ENCODE measurements around the gene BAIAP3. TPM values are rescaled to one million over a fixed set of nuclear protein-coding genes. Genes with fewer than 3 reads are reported as not detected.

BAIAP3 gene
- total and polyA plus RNA-seq, 2 donors: 0.63 to 2.7 TPM

- no peak overlapping the region for H3K27ac ChIP-seq (ENCODE audit: low read depth)
- no peaks in the 10 kb centered on the region for H3K36me3 ChIP-seq (ENCODE audit: insufficient read depth)
- no peaks in the 10 kb centered on the region for H3K4me1 ChIP-seq (ENCODE audit: insufficient read depth)
- WGBS: 11% methylated on average over 12 of the region's 12 CpGs
- no peak overlapping the region for H3K4me3 ChIP-seq (ENCODE audit: low read depth, low read length)
- DNase-seq (ENCODE audit: extremely low spot score): no peak
Measured at GRCh38 chr16:1335996-1336395, 2.6 kb downstream of the BAIAP3 start.

GRCh38 chr16:1336619-1337018 is 3.2 kb downstream of the BAIAP3 start:
- Histone ChIP-seq H3K27ac (ENCODE audit: low read depth) (no peak overlapping the region), H3K36me3 (ENCODE audit: insufficient read depth) (no peaks in the 10 kb centered on the region), H3K4me3 (ENCODE audit: low read depth, low read length) (no peak overlapping the region), H3K4me1 (ENCODE audit: insufficient read depth) (no peaks in the 10 kb centered on the region)
- 74% methylated on average over 15 of the region's 15 CpGs for WGBS
- DNase-seq (ENCODE audit: extremely low spot score): no peak

GRCh38 chr16:1337486-1337885 is 4.0 kb downstream of the BAIAP3 start:
- no peak for DNase-seq (ENCODE audit: extremely low spot score)
- H3K36me3 ChIP-seq (ENCODE audit: insufficient read depth): no peaks in the 10 kb centered on the region
- WGBS: 40% methylated on average over 9 of the region's 9 CpGs
- H3K4me1 ChIP-seq (ENCODE audit: insufficient read depth): no peaks in the 10 kb centered on the region
- no peak overlapping the region for H3K27ac ChIP-seq (ENCODE audit: low read depth)
- no peak overlapping the region for H3K4me3 ChIP-seq (ENCODE audit: low read depth, low read length)

GRCh38 chr16:1338119-1338730 is 4.8 kb downstream of the BAIAP3 start:
- H3K4me3 ChIP-seq (ENCODE audit: low read depth, low read length): no peak overlapping the region
- H3K27ac ChIP-seq (ENCODE audit: low read depth): no peak overlapping the region
- H3K36me3 ChIP-seq (ENCODE audit: insufficient read depth): no peaks in the 10 kb centered on the region
- H3K4me1 ChIP-seq (ENCODE audit: insufficient read depth): no peaks in the 10 kb centered on the region
- DNase-seq (ENCODE audit: extremely low spot score): no peak
- 56% methylated on average over 30 of the region's 30 CpGs for WGBS

- Histone ChIP-seq H3K27ac (ENCODE audit: low read depth) (no peak overlapping the region), H3K4me1 (ENCODE audit: insufficient read depth) (no peaks in the 10 kb centered on the region), H3K36me3 (ENCODE audit: insufficient read depth) (no peaks in the 10 kb centered on the region), H3K4me3 (ENCODE audit: low read depth, low read length) (no peak overlapping the region)
- no peak for DNase-seq (ENCODE audit: extremely low spot score)
- WGBS: 72% methylated on average over 31 of the region's 31 CpGs
Measured at GRCh38 chr16:1338855-1339675, 5.6 kb downstream of the BAIAP3 start.

GRCh38 chr16:1340730-1341494 is 7.5 kb downstream of the BAIAP3 start:
- no peak overlapping the region for H3K4me3 ChIP-seq (ENCODE audit: low read depth, low read length)
- H3K36me3 ChIP-seq (ENCODE audit: insufficient read depth): no peaks in the 10 kb centered on the region
- DNase-seq (ENCODE audit: extremely low spot score): no peak
- no peak overlapping the region for H3K27ac ChIP-seq (ENCODE audit: low read depth)
- whole genome bisulfite sequencing: 87% methylated on average over 36 of the region's 36 CpGs
- no peaks in the 10 kb centered on the region for H3K4me1 ChIP-seq (ENCODE audit: insufficient read depth)

GRCh38 chr16:1341495-1342420 is 8.3 kb downstream of the BAIAP3 start:
- Histone ChIP-seq H3K4me3 (ENCODE audit: low read depth, low read length) (no peak overlapping the region), H3K4me1 (ENCODE audit: insufficient read depth) (no peaks in the 10 kb centered on the region), H3K27ac (ENCODE audit: low read depth) (no peak overlapping the region), H3K36me3 (ENCODE audit: insufficient read depth) (no peaks in the 10 kb centered on the region)
- WGBS: 88% methylated on average over 39 of the region's 39 CpGs
- no peak for DNase-seq (ENCODE audit: extremely low spot score)

GRCh38 chr16:1342526-1343427 is 9.3 kb downstream of the BAIAP3 start:
- DNase-seq (ENCODE audit: extremely low spot score): peak; percentile 78
- 10% methylated on average over 49 of the region's 49 CpGs for WGBS
- Histone ChIP-seq H3K36me3 (ENCODE audit: insufficient read depth) (no peaks in the 10 kb centered on the region), H3K27ac (ENCODE audit: low read depth) (no peak overlapping the region), H3K4me3 (ENCODE audit: low read depth, low read length) (no peak overlapping the region), H3K4me1 (ENCODE audit: insufficient read depth) (no peaks in the 10 kb centered on the region)

- Histone ChIP-seq H3K27ac (ENCODE audit: low read depth) (no peak overlapping the region), H3K36me3 (ENCODE audit: insufficient read depth) (no peaks in the 10 kb centered on the region), H3K4me1 (ENCODE audit: insufficient read depth) (no peaks in the 10 kb centered on the region), H3K4me3 (ENCODE audit: low read depth, low read length) (no peak overlapping the region)
- DNase-seq (ENCODE audit: extremely low spot score): no peak
- 61% methylated on average over 44 of the region's 44 CpGs for WGBS
Measured at GRCh38 chr16:1343428-1344242, 10.2 kb downstream of the BAIAP3 start.

GRCh38 chr16:1344499-1344898 is 11.1 kb downstream of the BAIAP3 start:
- 89% methylated on average over 14 of the region's 14 CpGs for WGBS
- Histone ChIP-seq H3K4me1 (ENCODE audit: insufficient read depth) (no peaks in the 10 kb centered on the region), H3K36me3 (ENCODE audit: insufficient read depth) (no peaks in the 10 kb centered on the region), H3K27ac (ENCODE audit: low read depth) (no peak overlapping the region), H3K4me3 (ENCODE audit: low read depth, low read length) (no peak overlapping the region)
- no peak for DNase-seq (ENCODE audit: extremely low spot score)

GRCh38 chr16:1345087-1345486 is 11.6 kb downstream of the BAIAP3 start:
- Histone ChIP-seq H3K4me1 (ENCODE audit: insufficient read depth) (no peaks in the 10 kb centered on the region), H3K27ac (ENCODE audit: low read depth) (no peak overlapping the region), H3K36me3 (ENCODE audit: insufficient read depth) (no peaks in the 10 kb centered on the region), H3K4me3 (ENCODE audit: low read depth, low read length) (no peak overlapping the region)
- WGBS: 73% methylated on average over 11 of the region's 11 CpGs
- DNase-seq (ENCODE audit: extremely low spot score): no peak

Measured in urinary bladder (tissue), 4 donors.